RWPE2 (cell line): Measurements from ENCODE around the gene SLC7A7.

Source experiments
- ATAC-seq: fragments of 200-7000 bp; cut with Tn5 transposase; 3 replicates; pipeline ENCODE4 v1.9.1; 2021; ENCODE audit warnings: low read depth
- DNase-seq: peaks from one replicate; pipeline ENCODE4 v3.0.0-alpha.2; 2020; ENCODE audit warnings: low spot score
- H3K27ac ChIP-seq: fragments of 450-650 bp; 2 replicates; pipeline ENCODE4 v1.5.1; 2017; ENCODE audit warnings: mild to moderate bottlenecking; ENCODE audit not compliant: poor library complexity, severe bottlenecking
- H3K27me3 ChIP-seq: fragments of 250-450 bp; sonication (Bioruptor Pico); 2 replicates; pipeline ENCODE4 v1.5.1; 2021; ENCODE audit warnings: mild to moderate bottlenecking, moderate library complexity; ENCODE audit not compliant: insufficient read depth, poor library complexity, severe bottlenecking
- H3K36me3 ChIP-seq: fragments of 250-450 bp; sonication (Bioruptor Pico); 2 replicates; pipeline ENCODE4 v1.5.1; 2020; ENCODE audit warnings: low read depth, mild to moderate bottlenecking, moderate library complexity
- H3K4me1 ChIP-seq: fragments of 250-450 bp; sonication (Bioruptor Pico); 2 replicates; pipeline ENCODE4 v1.5.1; 2021; ENCODE audit warnings: mild to moderate bottlenecking, moderate library complexity; ENCODE audit not compliant: insufficient read depth, poor library complexity, severe bottlenecking
- H3K4me3 ChIP-seq: fragments of 250-450 bp; sonication (Bioruptor Pico); 2 replicates; pipeline ENCODE4 v1.5.1; 2021; ENCODE audit warnings: mild to moderate bottlenecking, moderate library complexity; ENCODE audit not compliant: severe bottlenecking
- H3K9me3 ChIP-seq: fragments of 250-450 bp; sonication (Bioruptor Pico); 2 replicates; pipeline ENCODE4 v1.5.1; 2021; ENCODE audit warnings: mild to moderate bottlenecking, moderate library complexity; ENCODE audit not compliant: severe bottlenecking
- CTCF ChIP-seq: fragments of 450-650 bp; IDR thresholded peaks from one replicate; pipeline ENCODE4 v1.5.1; 2017; ENCODE audit warnings: mild to moderate bottlenecking, moderate library complexity; ENCODE audit not compliant: poor library complexity, severe bottlenecking

The SLC7A7 gene

GRCh38 chr14:22792158-22792557 lies 23.1 kb downstream of the SLC7A7 start:
- no peaks in the 10 kb centered on the region for H3K9me3 ChIP-seq

GRCh38 chr14:22791301-22791700 lies 23.9 kb downstream of the SLC7A7 start:
- Histone ChIP-seq H3K27ac (peak overlapping the region; percentile 54), H3K36me3 (no peaks in the 10 kb centered on the region), H3K4me3 (no peak overlapping the region), H3K4me1 (peaks cover 18% of the 10 kb centered on the region), H3K27me3 (no peaks in the 10 kb centered on the region), H3K9me3 (no peaks in the 10 kb centered on the region)
- no peak for DNase-seq
- peak; percentile 59 for ATAC-seq
- no peak for TF ChIP-seq CTCF

More at GRCh38 chr14:22792158-22792557, 23.1 kb downstream of the SLC7A7 start:
- Histone ChIP-seq H3K27ac (no peak overlapping the region), H3K27me3 (no peaks in the 10 kb centered on the region), H3K4me1 (peaks cover 18% of the 10 kb centered on the region), H3K36me3 (no peaks in the 10 kb centered on the region), H3K4me3 (no peak overlapping the region)
- TF ChIP-seq CTCF, result no peak
- DNase-seq (no peak), ATAC-seq (no peak)

GRCh38 chr14:22786685-22787084 lies 28.6 kb downstream of the SLC7A7 start:
- TF ChIP-seq CTCF, result no peak
- Histone ChIP-seq H3K9me3 (no peaks in the 10 kb centered on the region), H3K4me1 (peaks cover 18% of the 10 kb centered on the region), H3K27me3 (no peaks in the 10 kb centered on the region), H3K4me3 (no peak overlapping the region), H3K36me3 (no peaks in the 10 kb centered on the region), H3K27ac (no peak overlapping the region)
- no peak for ATAC-seq
- no peak for DNase-seq

GRCh38 chr14:22781301-22781991 lies 33.8 kb downstream of the SLC7A7 start:
- H3K4me3 ChIP-seq, result no peak overlapping the region
- ATAC-seq (peak; percentile 45; the same call in 2 of the 3 replicates), DNase-seq (no peak)
- no peak for TF ChIP-seq CTCF
- no peaks in the 10 kb centered on the region for H3K4me1 ChIP-seq
- H3K27me3 ChIP-seq, result no peaks in the 10 kb centered on the region
- H3K36me3 ChIP-seq, result no peaks in the 10 kb centered on the region
- no peaks in the 10 kb centered on the region for H3K9me3 ChIP-seq
- no peak overlapping the region for H3K27ac ChIP-seq

- no peak overlapping the region for H3K27ac ChIP-seq
- H3K36me3 ChIP-seq, result no peaks in the 10 kb centered on the region
- TF ChIP-seq CTCF, result no peak
- H3K27me3 ChIP-seq, result no peaks in the 10 kb centered on the region
- H3K4me1 ChIP-seq, result no peaks in the 10 kb centered on the region
- no peak for DNase-seq
- ATAC-seq, result no peak
- no peaks in the 10 kb centered on the region for H3K9me3 ChIP-seq
- H3K4me3 ChIP-seq, result no peak overlapping the region
These were observed 34.3 kb downstream of the SLC7A7 start for GRCh38 chr14:22780941-22781300.
